Suprapubic skin (tissue), 4 donors: ENCODE results near the gene MICU1. TPM values are rescaled to one million over a fixed set of nuclear protein-coding genes. Genes with fewer than 3 reads are reported as not detected.

Experiments
- DNase-seq, 2 donors: peaks; one replicate each; pipeline ENCODE4 v3.0.0-alpha.2; 2019; ENCODE audit warnings: low spot score in 2 of 2
- H3K27ac ChIP-seq: fragments of 200-600 bp; sonication (generic); one replicate; pipeline ENCODE4 v1.5.1; 2019
- H3K27me3 ChIP-seq: fragments of 200-600 bp; sonication (generic); one replicate; pipeline ENCODE4 v1.5.1; 2019
- H3K36me3 ChIP-seq: fragments of 200-600 bp; sonication (generic); one replicate; pipeline ENCODE4 v1.5.1; 2019
- H3K4me1 ChIP-seq: fragments of 200-600 bp; sonication (generic); one replicate; pipeline ENCODE4 v1.5.1; 2019
- H3K4me3 ChIP-seq: fragments of 200-600 bp; sonication (generic); one replicate; pipeline ENCODE4 v1.5.1; 2019; ENCODE audit warnings: mild to moderate bottlenecking
- H3K9me3 ChIP-seq: fragments of 200-600 bp; sonication (generic); one replicate; pipeline ENCODE4 v1.5.1; 2019
- EP300 ChIP-seq: sonication (generic); formaldehyde crosslinking; IDR thresholded peaks from one replicate; pipeline ENCODE4 v1.6.1; 2017; ENCODE audit warnings: antibody characterized with exemption
- POLR2A ChIP-seq, 2 donors: fragments of 450-650 bp; IDR thresholded peaks; one replicate each; pipeline ENCODE4 v1.6.1; 2017; ENCODE audit warnings: antibody characterized with exemption in 2 of 2, mild to moderate bottlenecking in 2 of 2, moderate library complexity in 2 of 2
- POLR2AphosphoS5 ChIP-seq, 3 donors: sonication (generic); formaldehyde crosslinking; IDR thresholded peaks; one replicate each; pipeline ENCODE4 v1.6.1; 2017; ENCODE audit warnings: antibody characterized with exemption in 3 of 3
- WGBS: methylation state at CpG from one replicate; pipeline ENCODE4 v1.1.5; 2018; 5-methylcytosine and 5-hydroxymethylcytosine counted together
- total RNA-seq, 4 donors: library from RNA; depleted of rRNA; stranded (reverse); fragments of >200 nt; gene quantifications; one replicate each; pipeline ENCODE4 v1.1.0, GENCODE V29; 2016
- TF ChIP-seq, protein P1 (sequence below), 2 donors: fragments of 200-600 bp in 1 of 2; fragments of 450-650 bp in 1 of 2; sonication (generic) in 1 of 2; IDR thresholded peaks; one replicate each; pipeline ENCODE4 v1.5.1; 2016 to 2019; ENCODE audit warnings: antibody characterized with exemption in 2 of 2, mild to moderate bottlenecking in 1 of 2, moderate library complexity in 1 of 2

MICU1 gene
- total RNA-seq, 4 donors from 2014 or later: 34.1 to 37.6 (median 35.6) TPM

DNA sequence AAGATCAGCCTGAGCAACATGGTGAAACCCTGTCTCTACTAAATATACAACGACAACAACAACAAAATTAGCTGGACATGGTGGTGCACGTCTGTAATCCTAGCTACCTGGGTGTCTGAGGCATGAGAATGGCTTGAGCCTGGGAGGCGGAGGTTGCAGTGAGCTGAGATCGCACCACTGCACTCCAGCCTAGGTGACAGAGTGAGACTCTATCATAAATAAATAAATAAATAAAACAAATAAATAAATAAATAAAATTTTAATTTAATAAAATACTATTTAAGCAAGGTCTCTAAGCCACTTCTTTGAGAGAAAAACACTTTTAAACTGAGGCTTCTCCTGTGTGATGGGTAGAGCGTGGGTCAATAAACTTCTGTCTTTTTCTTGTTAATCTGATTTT is 38.3 kb downstream of the MICU1 start:
- H3K27me3 ChIP-seq: no peaks in the 10 kb centered on the region
- DNase-seq: no peak
- H3K27ac ChIP-seq: no peak overlapping the region
- WGBS: 97% methylated on average over 5 of the region's 5 CpGs
- TF ChIP-seq, protein P1, sequence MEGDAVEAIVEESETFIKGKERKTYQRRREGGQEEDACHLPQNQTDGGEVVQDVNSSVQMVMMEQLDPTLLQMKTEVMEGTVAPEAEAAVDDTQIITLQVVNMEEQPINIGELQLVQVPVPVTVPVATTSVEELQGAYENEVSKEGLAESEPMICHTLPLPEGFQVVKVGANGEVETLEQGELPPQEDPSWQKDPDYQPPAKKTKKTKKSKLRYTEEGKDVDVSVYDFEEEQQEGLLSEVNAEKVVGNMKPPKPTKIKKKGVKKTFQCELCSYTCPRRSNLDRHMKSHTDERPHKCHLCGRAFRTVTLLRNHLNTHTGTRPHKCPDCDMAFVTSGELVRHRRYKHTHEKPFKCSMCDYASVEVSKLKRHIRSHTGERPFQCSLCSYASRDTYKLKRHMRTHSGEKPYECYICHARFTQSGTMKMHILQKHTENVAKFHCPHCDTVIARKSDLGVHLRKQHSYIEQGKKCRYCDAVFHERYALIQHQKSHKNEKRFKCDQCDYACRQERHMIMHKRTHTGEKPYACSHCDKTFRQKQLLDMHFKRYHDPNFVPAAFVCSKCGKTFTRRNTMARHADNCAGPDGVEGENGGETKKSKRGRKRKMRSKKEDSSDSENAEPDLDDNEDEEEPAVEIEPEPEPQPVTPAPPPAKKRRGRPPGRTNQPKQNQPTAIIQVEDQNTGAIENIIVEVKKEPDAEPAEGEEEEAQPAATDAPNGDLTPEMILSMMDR (IDR thresholded peaks at IDR 0.05): no peak
- TF ChIP-seq POLR2AphosphoS5 (IDR thresholded peaks at IDR 0.05): no peak
- TF ChIP-seq POLR2A (IDR thresholded peaks at IDR 0.05): no peak
- no peak for TF ChIP-seq EP300
- H3K4me3 ChIP-seq: no peak overlapping the region
- no peaks in the 10 kb centered on the region for H3K4me1 ChIP-seq
- no peaks in the 10 kb centered on the region for H3K9me3 ChIP-seq
- no peaks in the 10 kb centered on the region for H3K36me3 ChIP-seq

DNA sequence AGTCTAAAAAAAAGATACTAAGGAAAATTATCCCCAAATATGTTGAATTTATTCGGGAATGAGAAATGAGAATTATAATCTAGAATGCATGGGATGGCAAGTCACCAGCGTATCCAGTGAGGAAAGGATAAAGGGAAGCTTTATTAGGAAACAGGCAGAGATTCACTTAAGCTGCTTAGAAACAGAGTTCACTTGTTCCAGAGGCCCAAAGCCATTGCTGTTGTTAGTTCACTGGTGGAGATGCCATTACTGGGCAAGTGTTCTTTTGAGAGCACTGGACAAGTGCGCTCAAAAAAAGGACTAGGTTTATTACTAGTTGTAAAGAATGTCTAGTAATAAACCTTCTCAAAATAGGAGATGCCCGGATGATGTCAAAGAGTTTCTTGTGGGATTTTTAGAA is 51.2 kb downstream of the MICU1 start:
- Histone ChIP-seq H3K4me1 (no peaks in the 10 kb centered on the region), H3K9me3 (no peaks in the 10 kb centered on the region), H3K4me3 (no peak overlapping the region), H3K27ac (no peak overlapping the region), H3K36me3 (no peaks in the 10 kb centered on the region), H3K27me3 (no peaks in the 10 kb centered on the region)
- 89% methylated on average over 4 of the region's 4 CpGs for WGBS
- DNase-seq: no peak
- no peak for TF ChIP-seq POLR2AphosphoS5 (IDR thresholded peaks at IDR 0.05)
- TF ChIP-seq EP300: no peak
- TF ChIP-seq POLR2A (IDR thresholded peaks at IDR 0.05): no peak

- no peak overlapping the region for H3K27ac ChIP-seq
- no peaks in the 10 kb centered on the region for H3K9me3 ChIP-seq
- no peaks in the 10 kb centered on the region for H3K36me3 ChIP-seq
- 94% methylated on average over 2 of the region's 2 CpGs for WGBS
- DNase-seq: no peak
- no peaks in the 10 kb centered on the region for H3K4me1 ChIP-seq
- TF ChIP-seq EP300: no peak
- no peak for TF ChIP-seq POLR2A (IDR thresholded peaks at IDR 0.05)
- no peak for TF ChIP-seq POLR2AphosphoS5 (IDR thresholded peaks at IDR 0.05)
- TF ChIP-seq, protein P1 (IDR thresholded peaks at IDR 0.05): no peak
- H3K4me3 ChIP-seq: no peak overlapping the region
- no peaks in the 10 kb centered on the region for H3K27me3 ChIP-seq
Measured at GRCh38 chr10:72573079-72573478, 52.8 kb downstream of the MICU1 start.

DNA sequence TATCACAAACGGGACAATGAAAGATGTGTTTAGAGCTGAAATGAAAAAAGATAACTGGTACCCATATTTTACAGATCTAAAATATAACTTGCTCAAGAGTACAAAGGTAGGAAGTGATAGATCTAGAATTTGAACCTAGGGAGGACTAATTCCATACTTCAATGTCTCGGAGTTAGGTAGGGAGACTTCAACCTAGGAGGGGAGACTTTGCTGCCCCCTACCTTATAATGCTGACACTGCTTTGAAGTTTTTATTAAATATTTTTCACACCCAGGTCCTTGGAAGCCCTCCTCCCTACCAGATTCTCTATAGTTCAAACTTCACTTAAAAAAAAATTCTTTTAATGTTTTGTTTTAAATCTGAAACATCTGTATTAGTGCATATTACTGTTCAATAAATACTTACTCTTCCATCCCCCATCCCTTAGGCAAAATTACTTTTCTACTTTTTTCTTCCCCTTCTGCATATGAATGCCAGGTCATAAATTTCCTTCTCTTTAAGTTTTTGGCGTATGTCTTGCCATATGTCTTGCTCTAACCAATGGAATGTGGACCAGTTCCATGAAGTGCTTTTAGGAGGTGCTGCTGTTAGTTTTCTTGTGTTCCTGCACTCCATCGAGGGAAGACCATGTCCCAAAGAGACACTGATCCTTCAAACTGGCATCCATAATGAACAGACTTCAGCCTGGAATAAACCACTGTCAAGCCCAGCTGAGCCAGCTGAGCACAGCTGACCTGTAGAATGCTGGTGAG is 57.8 kb downstream of the MICU1 start:
- Histone ChIP-seq H3K36me3 (peaks cover 11% of the 10 kb centered on the region), H3K27me3 (no peaks in the 10 kb centered on the region), H3K4me3 (no peak overlapping the region), H3K27ac (no peak overlapping the region), H3K9me3 (no peaks in the 10 kb centered on the region), H3K4me1 (no peaks in the 10 kb centered on the region)
- DNase-seq: no peak
- TF ChIP-seq, protein P1 (IDR thresholded peaks at IDR 0.05): no peak
- no peak for TF ChIP-seq EP300
- no peak for TF ChIP-seq POLR2AphosphoS5 (IDR thresholded peaks at IDR 0.05)
- no peak for TF ChIP-seq POLR2A (IDR thresholded peaks at IDR 0.05)
- WGBS: 50% methylated on average over 4 of the region's 4 CpGs

DNA sequence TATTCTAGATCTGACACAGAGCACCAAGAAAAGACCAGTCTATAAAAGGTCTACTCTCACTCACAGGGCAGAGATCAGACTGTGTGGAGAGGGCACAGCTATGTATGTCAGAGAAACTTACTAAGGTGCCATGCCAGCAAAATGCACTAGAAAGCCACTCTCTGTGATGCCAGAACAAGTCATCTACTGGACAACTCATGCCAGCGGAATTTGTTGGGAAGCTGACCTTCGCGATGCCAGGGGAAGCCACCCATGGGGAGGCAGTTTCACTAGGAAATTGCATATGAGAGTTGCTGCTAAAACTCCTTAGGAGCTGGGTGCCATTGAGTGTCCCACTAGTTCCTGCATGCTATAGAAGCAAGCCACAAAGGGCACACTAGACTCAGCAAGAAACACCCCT is 58.5 kb downstream of the MICU1 start:
- no peak for DNase-seq
- H3K27me3 ChIP-seq: no peaks in the 10 kb centered on the region
- no peaks in the 10 kb centered on the region for H3K4me1 ChIP-seq
- H3K4me3 ChIP-seq: no peak overlapping the region
- no peaks in the 10 kb centered on the region for H3K9me3 ChIP-seq
- H3K27ac ChIP-seq: no peak overlapping the region
- H3K36me3 ChIP-seq: peaks cover 17% of the 10 kb centered on the region
- TF ChIP-seq POLR2AphosphoS5 (IDR thresholded peaks at IDR 0.05): no peak
- TF ChIP-seq POLR2A (IDR thresholded peaks at IDR 0.05): no peak
- TF ChIP-seq, protein P1 (IDR thresholded peaks at IDR 0.05): no peak
- no peak for TF ChIP-seq EP300
- 85% methylated on average over 3 of the region's 3 CpGs for WGBS
